Measurements from ENCODE around the gene CNTN4. TPM values are rescaled to one million over a fixed set of nuclear protein-coding genes. Genes with fewer than 3 reads are reported as not detected.

CNTN4 gene
- total and polyA plus RNA-seq, 8 donors, result 2.5 to 10.8 (median 5.1) TPM

DNA sequence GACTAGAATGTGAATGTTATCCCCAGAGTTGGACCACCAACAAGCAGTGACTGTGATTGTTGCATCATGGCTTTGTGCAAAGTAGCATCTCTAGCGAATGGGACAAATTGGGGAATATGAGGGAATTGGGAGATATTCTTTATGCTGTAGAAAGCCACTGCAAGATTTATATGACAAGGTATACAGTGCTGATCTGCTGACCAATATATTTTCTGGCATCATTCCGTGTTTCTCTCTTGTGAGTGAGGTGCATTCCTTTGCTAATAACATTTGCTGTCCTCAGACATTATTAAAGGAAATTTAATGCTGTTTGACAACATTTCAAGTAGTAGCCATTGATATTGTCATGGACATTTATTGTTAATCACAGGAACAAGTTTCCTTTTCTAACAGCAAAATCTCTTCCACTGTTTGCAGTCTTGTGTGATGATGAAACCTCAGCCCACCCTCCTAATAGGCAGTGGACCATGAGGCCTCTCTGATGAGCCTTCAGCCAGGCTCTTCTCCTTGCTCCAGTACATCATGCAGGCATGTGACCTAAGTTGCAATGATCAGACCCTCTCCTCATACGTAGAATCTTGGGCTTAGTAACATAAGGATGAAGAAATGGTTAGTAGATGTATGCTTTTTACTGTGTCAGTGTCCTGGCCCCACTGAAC lies 16.1 kb downstream of the CNTN4 start:
- no peak for FAIRE-seq
- DNase-seq, result no peak
- Histone ChIP-seq H3K4me1 (no peaks in the 10 kb centered on the region), H3K36me3 (no peaks in the 10 kb centered on the region), H3K9me3 (no peaks in the 10 kb centered on the region), H3K27me3 (no peaks in the 10 kb centered on the region), H3K4me3 (no peak overlapping the region), H3K27ac (no peak overlapping the region)
- intact Hi-C loops (cut with DNase I), result no loop called here
- 50 to 73% methylated on average over 3 of the region's 3 CpGs for WGBS, 2 donors
- TF ChIP-seq, protein P1, sequence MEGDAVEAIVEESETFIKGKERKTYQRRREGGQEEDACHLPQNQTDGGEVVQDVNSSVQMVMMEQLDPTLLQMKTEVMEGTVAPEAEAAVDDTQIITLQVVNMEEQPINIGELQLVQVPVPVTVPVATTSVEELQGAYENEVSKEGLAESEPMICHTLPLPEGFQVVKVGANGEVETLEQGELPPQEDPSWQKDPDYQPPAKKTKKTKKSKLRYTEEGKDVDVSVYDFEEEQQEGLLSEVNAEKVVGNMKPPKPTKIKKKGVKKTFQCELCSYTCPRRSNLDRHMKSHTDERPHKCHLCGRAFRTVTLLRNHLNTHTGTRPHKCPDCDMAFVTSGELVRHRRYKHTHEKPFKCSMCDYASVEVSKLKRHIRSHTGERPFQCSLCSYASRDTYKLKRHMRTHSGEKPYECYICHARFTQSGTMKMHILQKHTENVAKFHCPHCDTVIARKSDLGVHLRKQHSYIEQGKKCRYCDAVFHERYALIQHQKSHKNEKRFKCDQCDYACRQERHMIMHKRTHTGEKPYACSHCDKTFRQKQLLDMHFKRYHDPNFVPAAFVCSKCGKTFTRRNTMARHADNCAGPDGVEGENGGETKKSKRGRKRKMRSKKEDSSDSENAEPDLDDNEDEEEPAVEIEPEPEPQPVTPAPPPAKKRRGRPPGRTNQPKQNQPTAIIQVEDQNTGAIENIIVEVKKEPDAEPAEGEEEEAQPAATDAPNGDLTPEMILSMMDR (IDR thresholded peaks at IDR 0.05), result no peak
- ATAC-seq, result no peak

DNA sequence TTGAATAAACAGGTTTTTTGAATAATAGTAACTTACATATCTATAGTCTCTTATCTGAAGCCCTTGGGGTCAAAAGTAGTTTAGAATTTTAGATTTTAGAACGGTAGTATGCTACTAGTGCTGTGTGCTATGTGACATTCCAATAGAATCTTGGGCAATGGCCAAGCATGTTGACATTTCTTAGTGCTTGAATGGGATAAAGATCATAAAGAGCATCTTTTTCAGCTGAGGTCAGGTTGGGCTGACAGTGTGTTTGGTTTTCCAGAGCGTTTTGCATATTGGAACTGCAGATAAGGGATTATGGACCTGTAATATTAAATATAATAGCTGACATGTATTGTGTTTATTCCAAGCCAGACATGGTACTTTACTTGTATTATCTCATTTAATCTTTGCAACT lies 32.1 kb downstream of the CNTN4 start:
- Histone ChIP-seq H3K9me3 (no peaks in the 10 kb centered on the region), H3K4me1 (no peaks in the 10 kb centered on the region), H3K27me3 (no peaks in the 10 kb centered on the region), H3K36me3 (no peaks in the 10 kb centered on the region), H3K27ac (no peak overlapping the region), H3K4me3 (no peak overlapping the region)
- TF ChIP-seq, protein P1 (IDR thresholded peaks at IDR 0.05), result no peak
- ATAC-seq (no peak), FAIRE-seq (no peak), DNase-seq (no peak)
- 8 to 23% methylated on average over 2 of the region's 2 CpGs for WGBS, 2 donors
- intact Hi-C loops (cut with DNase I), result no loop called here

DNA sequence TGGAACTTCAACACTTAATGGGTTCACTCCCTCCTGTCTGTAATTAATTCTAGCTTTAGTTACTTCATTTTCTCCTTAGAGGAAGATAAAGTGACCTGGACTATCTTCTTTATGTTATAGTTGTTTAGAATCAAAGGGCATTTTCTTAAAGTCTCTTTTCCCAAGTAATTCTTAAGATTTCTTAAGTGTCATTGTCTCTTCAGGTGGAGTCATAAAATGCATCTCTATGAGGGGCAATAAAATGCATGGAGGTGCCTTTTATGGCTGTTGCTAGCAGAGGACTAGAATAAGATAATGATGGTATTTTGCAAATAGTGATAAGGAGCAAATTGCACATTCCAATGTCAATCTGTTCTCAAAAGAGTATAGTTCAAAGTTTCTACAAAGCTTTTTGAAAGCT lies 34.5 kb downstream of the CNTN4 start:
- Histone ChIP-seq H3K36me3 (no peaks in the 10 kb centered on the region), H3K27me3 (no peaks in the 10 kb centered on the region), H3K9me3 (no peaks in the 10 kb centered on the region), H3K4me1 (no peaks in the 10 kb centered on the region), H3K27ac (no peak overlapping the region), H3K4me3 (no peak overlapping the region)
- FAIRE-seq (no peak), ATAC-seq (no peak), DNase-seq (no peak)
- TF ChIP-seq, protein P1 (IDR thresholded peaks at IDR 0.05), result no peak
- intact Hi-C loops (cut with DNase I), result no loop called here

DNA sequence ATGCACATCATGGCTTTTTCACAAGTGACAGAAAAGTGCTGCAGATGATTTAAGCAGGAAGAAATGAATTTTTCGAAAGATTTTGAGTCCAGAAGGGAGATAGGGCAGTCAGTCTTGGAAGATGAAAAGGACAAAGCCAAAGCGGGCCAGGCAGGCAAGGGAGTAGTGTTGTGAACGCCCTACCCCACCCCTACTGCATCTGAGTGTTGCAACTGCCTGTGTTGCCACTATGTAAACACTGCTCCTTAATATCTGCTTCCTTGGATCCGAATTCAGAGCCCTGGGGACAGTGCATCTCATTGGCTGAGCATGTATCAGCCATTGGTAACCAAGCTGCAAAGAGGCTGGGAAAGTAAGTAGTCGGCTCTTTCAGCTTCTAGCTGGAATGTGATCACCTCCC lies 39.0 kb downstream of the CNTN4 start:
- Histone ChIP-seq H3K9me3 (no peaks in the 10 kb centered on the region), H3K27ac (no peak overlapping the region), H3K36me3 (no peaks in the 10 kb centered on the region), H3K4me1 (no peaks in the 10 kb centered on the region), H3K4me3 (no peak overlapping the region), H3K27me3 (no peaks in the 10 kb centered on the region)
- intact Hi-C loops (cut with DNase I), result no loop called here
- 49 to 56% methylated on average over 5 of the region's 5 CpGs for WGBS, 2 donors
- TF ChIP-seq, protein P1 (IDR thresholded peaks at IDR 0.05), result no peak
- no peak for DNase-seq
- no peak for ATAC-seq
- FAIRE-seq, result no peak

DNA sequence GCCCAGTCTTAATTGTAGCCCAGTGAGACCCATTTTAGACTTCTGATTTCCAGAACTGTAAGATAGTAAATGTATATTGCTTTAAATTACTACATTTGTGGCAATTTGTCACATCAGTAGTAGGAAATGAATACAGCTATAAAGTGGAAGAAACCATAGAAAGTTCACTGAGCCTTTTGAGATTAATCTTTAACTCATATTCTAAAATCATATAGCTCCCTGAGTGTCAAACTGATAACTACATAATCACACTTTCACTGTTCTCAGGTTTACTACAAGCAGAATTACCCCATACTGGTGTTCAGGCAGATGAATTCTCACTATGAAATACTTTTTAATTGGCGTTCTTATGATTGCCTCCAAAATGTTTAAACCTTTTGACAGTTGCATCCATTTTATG lies 42.8 kb downstream of the CNTN4 start:
- no peak overlapping the region for H3K27ac ChIP-seq

More for the DNA sequence above, 42.8 kb downstream of the CNTN4 start:
- H3K36me3 ChIP-seq, result no peaks in the 10 kb centered on the region
- ATAC-seq (no peak), FAIRE-seq (no peak), DNase-seq (no peak)
- H3K27me3 ChIP-seq, result no peaks in the 10 kb centered on the region
- no peaks in the 10 kb centered on the region for H3K9me3 ChIP-seq
- WGBS, 2 donors, result 53 to 59% methylated on average over 1 of the region's 1 CpG
- intact Hi-C loops (cut with DNase I), result no loop called here
- H3K4me3 ChIP-seq, result no peak overlapping the region
- no peaks in the 10 kb centered on the region for H3K4me1 ChIP-seq
- TF ChIP-seq, protein P1 (IDR thresholded peaks at IDR 0.05), result no peak
